WTC11 (cell line): ENCODE measurements around the gene AKT3. TPM values are rescaled to one million over a fixed set of nuclear protein-coding genes. Genes with fewer than 3 reads are reported as not detected.

Experiments
- ATAC-seq: fragments of 200-7000 bp; cut with Tn5 transposase; 2 replicates; pipeline ENCODE4 v1.10.0; 2021; ENCODE audit warnings: mild to moderate bottlenecking, moderate library complexity
- CTCF ChIA-PET: fragments of 300-600 bp; sonication (Branson Sonifier 250); formaldehyde crosslinking; loops from one replicate; lab custom pipeline; 2021; ENCODE audit warnings: antibody characterized with exemption; lab: Charles Lee
- POLR2A ChIA-PET: fragments of 350-600 bp; sonication (Branson Sonifier 250); formaldehyde crosslinking; loops from one replicate; lab custom pipeline; 2021; ENCODE audit warnings: antibody characterized with exemption; lab: Charles Lee
- DNase-seq: peaks from one replicate; pipeline ENCODE4 v3.0.0; 2021; ENCODE audit warnings: low spot score
- H3K27ac Mint-ChIP-seq: 2 replicates; pipeline ENCODE4 v1.8.0; 2021; ENCODE audit warnings: mixed read lengths
- H3K27me3 Mint-ChIP-seq: 2 replicates; pipeline ENCODE4 v1.8.0; 2021; ENCODE audit warnings: low read depth, mild to moderate bottlenecking, moderate library complexity, mixed read lengths
- H3K36me3 Mint-ChIP-seq: 2 replicates; pipeline ENCODE4 v1.8.0; 2021; ENCODE audit warnings: mixed read lengths
- H3K4me1 Mint-ChIP-seq: 2 replicates; pipeline ENCODE4 v1.8.0; 2022; ENCODE audit warnings: mixed read lengths
- H3K4me3 Mint-ChIP-seq: 2 replicates; pipeline ENCODE4 v1.8.0; 2021; ENCODE audit warnings: mild to moderate bottlenecking, moderate library complexity, mixed read lengths
- H3K9me3 Mint-ChIP-seq: 2 replicates; pipeline ENCODE4 v1.8.0; 2021; ENCODE audit warnings: mixed read lengths
- AR ChIP-seq: fragments of 250-450 bp; sonication (Bioruptor Pico); IDR thresholded peaks from 2 replicates; pipeline ENCODE4 v1.9.0; 2021; ENCODE audit warnings: mild to moderate bottlenecking
- ATF1 ChIP-seq: sonication (generic); formaldehyde crosslinking; IDR thresholded peaks from 2 replicates; pipeline ENCODE4 v1.8.1; 2023; ENCODE audit warnings: mild to moderate bottlenecking, moderate library complexity, missing genetic modification reagents
- CREB1 ChIP-seq: sonication (generic); formaldehyde crosslinking; IDR thresholded peaks from 2 replicates; pipeline ENCODE4 v1.8.0; 2023; ENCODE audit warnings: mild to moderate bottlenecking, missing genetic modification reagents
- CTCF ChIP-seq: fragments of 200-600 bp; IDR thresholded peaks from 2 replicates; pipeline ENCODE4 v1.8.0; 2022; ENCODE audit warnings: antibody characterized with exemption
- ELF4 ChIP-seq: sonication (generic); formaldehyde crosslinking; IDR thresholded peaks from 2 replicates; pipeline ENCODE4 v1.8.1; 2022; ENCODE audit warnings: low read depth, mild to moderate bottlenecking, moderate library complexity, missing genetic modification reagents
- JAZF1 ChIP-seq: fragments of 250-450 bp; sonication (Bioruptor Pico); IDR thresholded peaks from 2 replicates; pipeline ENCODE4 v1.9.0; 2021; ENCODE audit warnings: moderate library complexity, mild to moderate bottlenecking, inconsistent platforms
- MYBL2 ChIP-seq: sonication (generic); formaldehyde crosslinking; IDR thresholded peaks from 2 replicates; pipeline ENCODE4 v1.8.1; 2023; ENCODE audit warnings: mild to moderate bottlenecking, moderate library complexity, missing genetic modification reagents
- NR1H2 ChIP-seq: sonication (generic); formaldehyde crosslinking; IDR thresholded peaks from 2 replicates; pipeline ENCODE4 v1.9.0; 2021; ENCODE audit warnings: mild to moderate bottlenecking, moderate library complexity, missing genetic modification reagents
- NR2C2 ChIP-seq: sonication (generic); formaldehyde crosslinking; IDR thresholded peaks from 2 replicates; pipeline ENCODE4 v1.8.0; 2022; ENCODE audit warnings: mild to moderate bottlenecking, missing genetic modification reagents
- NR3C1 ChIP-seq: sonication (generic); formaldehyde crosslinking; conservative IDR thresholded peaks from 2 replicates; pipeline ENCODE4 v1.8.1; 2023; ENCODE audit warnings: low read depth, mild to moderate bottlenecking, missing genetic modification reagents
- PRDM15 ChIP-seq: sonication (generic); formaldehyde crosslinking; IDR thresholded peaks from 2 replicates; pipeline ENCODE4 v1.8.0; 2022; ENCODE audit warnings: missing genetic modification reagents
- ZNF138 ChIP-seq: sonication (generic); formaldehyde crosslinking; conservative IDR thresholded peaks from 2 replicates; pipeline ENCODE4 v1.8.1; 2022; ENCODE audit warnings: mild to moderate bottlenecking, moderate library complexity, missing genetic modification reagents
- ZNF423 ChIP-seq: fragments of 250-450 bp; sonication (Bioruptor Pico); IDR thresholded peaks from 2 replicates; pipeline ENCODE4 v2.1.2; 2022; ENCODE audit warnings: mild to moderate bottlenecking, moderate library complexity
- total RNA-seq: library from RNA; stranded (reverse); gene quantifications from 3 replicates; pipeline ENCODE4 v1.2.3, GENCODE V29; 2021
- TF ChIP-seq, protein P1 (sequence below): fragments of 250-450 bp; sonication (Bioruptor Pico); IDR thresholded peaks from 2 replicates; pipeline ENCODE4 v1.8.0; 2021; ENCODE audit warnings: mild to moderate bottlenecking
- TF ChIP-seq, protein P2 (sequence below): sonication (generic); formaldehyde crosslinking; IDR thresholded peaks from 2 replicates; pipeline ENCODE4 v1.8.1; 2022; ENCODE audit warnings: missing genetic modification reagents, borderline replicate concordance

Gene AKT3
- total RNA-seq, 1 experiment from 2014 or later = 38.5 TPM

- no peak for TF ChIP-seq ZNF423 (CRISPR knock-in tag)
- no peak for TF ChIP-seq NR2C2 (CRISPR knock-in tag)
- no peak for TF ChIP-seq CTCF
- TF ChIP-seq NR3C1 (CRISPR knock-in tag) = no peak
- TF ChIP-seq PRDM15 (CRISPR knock-in tag) = no peak
These were observed 15.9 kb downstream of the AKT3 start (continued) for GRCh38 chr1:243834130-243834529.

DNA sequence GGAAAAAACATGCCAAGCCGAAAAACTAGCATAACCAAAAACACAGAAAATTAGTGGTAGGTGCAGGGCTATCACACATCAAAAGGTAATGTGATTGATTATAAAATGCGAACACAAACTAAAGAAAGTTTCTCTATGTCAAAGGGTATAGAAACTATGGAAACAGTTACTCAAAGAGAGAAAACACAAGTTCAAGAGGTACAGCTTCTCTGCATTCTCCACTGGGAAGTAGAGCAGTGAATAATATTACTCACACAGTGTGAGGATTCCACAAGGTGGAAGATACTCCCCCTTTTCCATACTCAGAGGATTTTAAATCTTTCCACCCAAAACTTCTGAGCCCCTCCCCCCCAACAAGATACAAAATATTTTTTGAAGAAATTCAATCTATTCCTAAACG lies 18.6 kb downstream of the AKT3 start:
- CTCF ChIA-PET = no interaction called here
- H3K27ac Mint-ChIP-seq = no peak overlapping the region
- H3K4me3 Mint-ChIP-seq = no peak overlapping the region
- no peak for ATAC-seq
- POLR2A ChIA-PET = no interaction called here
- H3K4me1 Mint-ChIP-seq = 0 out of 2 replicates have a peak, but pooled peaks cover 2% of the 10 kb centered on the region
- no peak for DNase-seq
- H3K9me3 Mint-ChIP-seq = peaks cover 21% of the 10 kb centered on the region
- H3K27me3 Mint-ChIP-seq = no peaks in the 10 kb centered on the region
- H3K36me3 Mint-ChIP-seq = peaks cover 21% of the 10 kb centered on the region
- no peak for TF ChIP-seq NR1H2
- TF ChIP-seq MYBL2 (CRISPR knock-in tag) = no peak
- TF ChIP-seq JAZF1 (CRISPR knock-in tag) = no peak
- TF ChIP-seq, protein P1, sequence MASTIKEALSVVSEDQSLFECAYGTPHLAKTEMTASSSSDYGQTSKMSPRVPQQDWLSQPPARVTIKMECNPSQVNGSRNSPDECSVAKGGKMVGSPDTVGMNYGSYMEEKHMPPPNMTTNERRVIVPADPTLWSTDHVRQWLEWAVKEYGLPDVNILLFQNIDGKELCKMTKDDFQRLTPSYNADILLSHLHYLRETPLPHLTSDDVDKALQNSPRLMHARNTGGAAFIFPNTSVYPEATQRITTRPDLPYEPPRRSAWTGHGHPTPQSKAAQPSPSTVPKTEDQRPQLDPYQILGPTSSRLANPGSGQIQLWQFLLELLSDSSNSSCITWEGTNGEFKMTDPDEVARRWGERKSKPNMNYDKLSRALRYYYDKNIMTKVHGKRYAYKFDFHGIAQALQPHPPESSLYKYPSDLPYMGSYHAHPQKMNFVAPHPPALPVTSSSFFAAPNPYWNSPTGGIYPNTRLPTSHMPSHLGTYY (CRISPR knock-in tag) = no peak
- no peak for TF ChIP-seq AR (CRISPR knock-in tag)
- TF ChIP-seq ATF1 = no peak
- no peak for TF ChIP-seq ELF4 (CRISPR knock-in tag)
- no peak for TF ChIP-seq CREB1
- no peak for TF ChIP-seq ZNF138
- TF ChIP-seq ZNF423 (CRISPR knock-in tag) = no peak
- TF ChIP-seq, protein P2, sequence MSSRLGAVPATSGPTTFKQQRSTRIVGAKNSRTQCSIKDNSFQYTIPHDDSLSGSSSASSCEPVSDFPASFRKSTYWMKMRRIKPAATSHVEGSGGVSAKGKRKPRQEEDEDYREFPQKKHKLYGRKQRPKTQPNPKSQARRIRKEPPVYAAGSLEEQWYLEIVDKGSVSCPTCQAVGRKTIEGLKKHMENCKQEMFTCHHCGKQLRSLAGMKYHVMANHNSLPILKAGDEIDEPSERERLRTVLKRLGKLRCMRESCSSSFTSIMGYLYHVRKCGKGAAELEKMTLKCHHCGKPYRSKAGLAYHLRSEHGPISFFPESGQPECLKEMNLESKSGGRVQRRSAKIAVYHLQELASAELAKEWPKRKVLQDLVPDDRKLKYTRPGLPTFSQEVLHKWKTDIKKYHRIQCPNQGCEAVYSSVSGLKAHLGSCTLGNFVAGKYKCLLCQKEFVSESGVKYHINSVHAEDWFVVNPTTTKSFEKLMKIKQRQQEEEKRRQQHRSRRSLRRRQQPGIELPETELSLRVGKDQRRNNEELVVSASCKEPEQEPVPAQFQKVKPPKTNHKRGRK = no peak
- TF ChIP-seq, all 79 proteins: peak for 0
